Measurements from ENCODE around the gene ATP11C.
"Not testable (repeated sequence)": the region's sequence is repeated elsewhere in the genome, so short reads cannot be mapped to it uniquely, and the experiment has no call there.

The ATP11C gene

DNA sequence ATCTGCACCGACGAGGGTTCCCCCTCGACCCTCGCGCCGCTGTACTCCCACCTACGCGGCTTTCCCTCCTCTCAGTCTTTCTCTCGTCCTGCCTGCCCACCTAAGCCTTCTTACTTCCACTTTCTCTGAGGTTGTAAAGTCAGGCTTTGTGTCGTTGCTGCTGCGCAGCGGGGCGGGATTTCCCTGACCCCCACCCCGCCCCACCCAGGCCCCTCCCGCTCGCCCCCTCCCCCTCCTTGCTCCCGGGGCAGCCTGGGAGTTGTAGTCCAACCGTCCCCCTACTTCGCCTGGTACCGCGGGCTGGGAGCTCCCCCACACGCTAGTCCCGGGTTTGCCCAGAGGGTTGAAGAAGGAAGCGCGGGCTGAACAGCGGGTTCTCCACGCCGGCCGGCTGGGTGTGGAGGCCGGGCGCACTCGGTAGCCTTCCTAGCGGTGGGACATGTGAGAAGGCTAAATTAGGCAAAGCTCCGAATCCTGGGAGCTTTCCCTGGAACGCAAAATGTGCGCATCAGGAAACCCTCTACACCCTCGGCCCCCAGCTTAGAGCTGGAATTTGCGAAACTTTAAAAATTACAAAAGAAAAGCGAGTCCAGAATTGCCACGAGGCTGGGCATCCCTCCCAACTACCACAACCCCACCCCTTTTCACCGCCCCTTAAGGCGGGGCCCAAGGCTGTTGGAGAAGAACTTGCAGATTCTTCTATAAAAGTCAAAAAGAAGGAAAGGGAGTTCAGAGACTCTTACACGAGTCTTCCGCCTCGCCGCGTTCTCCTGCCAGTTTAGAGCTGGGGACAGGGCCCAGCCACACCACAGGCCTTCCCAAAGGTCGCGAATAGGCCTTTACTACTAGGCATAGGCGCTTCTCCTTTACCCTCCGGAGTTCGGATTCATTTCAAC lies at the start of gene ATP11C:
TSS of gene ATP11C (minus strand) at position 153 of the 896 bp plus-strand sequence. CDS start 1,011 bp downstream, outside the sequence.
- no peak for FAIRE-seq

DNA sequence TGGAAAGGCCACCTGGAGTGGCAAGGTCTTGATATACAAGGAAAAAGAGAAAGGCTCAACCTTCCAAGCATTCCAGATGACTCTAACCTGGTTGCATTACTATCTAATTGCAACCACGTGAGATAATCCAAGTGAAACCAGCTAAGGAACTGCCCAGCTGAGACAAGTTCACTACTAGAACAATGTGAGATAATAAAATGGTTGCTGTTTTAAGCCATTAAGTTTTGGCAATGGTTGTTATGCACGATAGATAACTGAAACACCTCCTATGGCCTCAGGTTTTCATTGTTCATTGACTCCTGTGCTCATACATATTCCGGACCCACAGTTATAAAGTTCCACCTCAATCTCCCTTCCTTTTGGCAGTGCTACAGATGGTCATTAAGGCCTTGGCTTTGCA lies 41.6 kb upstream of the ATP11C start:
- FAIRE-seq = no peak

DNA sequence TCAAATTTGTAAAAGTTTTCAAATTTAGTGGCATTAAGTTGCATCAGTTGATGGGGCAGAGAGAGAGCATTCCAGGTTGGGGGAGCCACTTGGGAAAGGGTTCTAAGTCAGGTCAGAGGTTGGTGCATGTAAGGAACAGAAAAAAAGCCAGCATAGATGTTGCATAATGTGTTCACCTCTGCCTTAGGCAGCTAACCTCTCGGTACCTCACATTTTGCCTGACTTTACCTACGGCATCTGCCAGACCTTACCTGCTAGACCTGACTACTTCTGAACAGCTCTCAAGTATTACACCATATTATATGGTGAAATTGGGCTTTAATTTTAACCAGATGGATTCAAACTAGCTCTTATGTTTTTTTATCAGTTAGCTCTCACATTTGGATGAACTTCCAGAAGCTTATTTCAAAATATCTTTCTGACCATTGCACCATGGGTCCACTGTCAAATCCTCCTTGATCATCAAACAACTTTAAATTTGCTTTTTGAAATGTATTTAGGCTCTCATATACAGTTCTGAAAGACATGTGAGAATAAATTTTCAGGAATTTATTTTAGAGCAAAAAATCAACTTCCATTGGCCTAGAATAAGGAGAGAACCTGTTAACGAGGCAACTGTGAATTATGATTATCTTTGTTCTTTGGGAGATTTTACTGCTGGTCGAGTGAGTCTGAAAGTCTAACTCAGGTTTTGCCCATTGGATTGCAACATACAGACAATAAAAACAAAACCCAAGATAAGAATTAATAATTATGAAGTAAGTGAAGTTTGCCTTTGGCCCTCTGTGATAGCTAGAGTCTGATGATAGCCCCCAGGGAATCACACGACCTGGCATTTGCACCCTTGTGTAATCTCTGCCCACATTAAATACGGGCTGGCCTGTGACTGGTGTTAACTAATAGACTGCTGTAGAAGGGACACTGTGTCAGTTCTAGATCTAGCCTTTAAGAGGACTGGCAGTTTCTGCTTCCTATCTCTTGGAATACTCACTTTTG lies 40.1 kb upstream of the ATP11C start:
- no peak for FAIRE-seq

- no peak for FAIRE-seq
These were observed 39.3 kb upstream of the ATP11C start for GRCh38 chrX:139972113-139972512.

DNA sequence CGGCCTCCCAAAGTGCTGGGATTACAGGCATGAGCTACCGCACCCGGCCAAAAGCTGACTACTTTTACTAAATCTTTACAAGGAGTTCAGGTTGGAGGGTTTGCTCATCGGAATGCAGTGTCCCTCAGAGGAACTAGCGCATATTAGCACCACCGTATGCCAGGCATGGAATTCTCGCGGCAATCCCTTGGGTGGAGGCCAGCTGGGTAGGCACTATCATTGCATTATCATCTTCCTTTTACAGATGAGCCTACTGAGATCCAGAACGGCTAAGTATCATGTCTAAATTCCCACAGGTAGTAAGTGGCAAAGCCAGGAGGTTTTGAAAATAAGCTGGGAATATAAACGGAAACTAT lies 38.5 kb upstream of the ATP11C start:
- FAIRE-seq = no peak

DNA sequence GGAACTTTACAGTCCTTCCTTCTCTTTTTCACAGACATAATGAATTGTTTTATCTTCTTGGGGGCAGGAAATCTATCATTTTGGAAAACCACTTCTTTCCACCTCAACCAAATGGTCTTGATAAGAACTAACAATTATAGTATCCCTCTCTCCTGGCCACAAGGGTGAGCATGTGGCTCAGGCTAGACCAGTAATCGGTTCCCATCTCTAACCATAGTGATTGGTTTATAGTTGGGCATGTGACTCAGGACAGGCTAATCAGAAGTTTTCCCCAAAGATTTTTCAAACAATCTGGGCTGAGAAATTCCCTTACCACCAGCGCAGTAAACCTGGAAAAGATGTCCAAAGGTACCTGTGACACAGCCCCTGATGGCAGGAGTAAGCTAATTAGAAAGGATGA lies 36.4 kb upstream of the ATP11C start:
- FAIRE-seq = no peak

GRCh38 chrX:139967750-139968149 lies 34.9 kb upstream of the ATP11C start:
- FAIRE-seq = no peak

GRCh38 chrX:139967300-139967699 lies 34.4 kb upstream of the ATP11C start:
- FAIRE-seq = no peak

GRCh38 chrX:139966159-139966558 lies 33.3 kb upstream of the ATP11C start:
- FAIRE-seq = not testable (repeated sequence)

GRCh38 chrX:139965421-139965820 lies 32.6 kb upstream of the ATP11C start, which contains the start of gene CXorf66:
Gene CXorf66, minus strand, starts transcription at chrX:139965521. Its CDS starts 25 bp downstream, at chrX:139965496.
- FAIRE-seq = no peak

GRCh38 chrX:139961091-139961490 lies 28.2 kb upstream of the ATP11C start:
- FAIRE-seq = not testable (repeated sequence)

- no peak for FAIRE-seq
These were observed 16.9 kb upstream of the ATP11C start for GRCh38 chrX:139949703-139950102.

DNA sequence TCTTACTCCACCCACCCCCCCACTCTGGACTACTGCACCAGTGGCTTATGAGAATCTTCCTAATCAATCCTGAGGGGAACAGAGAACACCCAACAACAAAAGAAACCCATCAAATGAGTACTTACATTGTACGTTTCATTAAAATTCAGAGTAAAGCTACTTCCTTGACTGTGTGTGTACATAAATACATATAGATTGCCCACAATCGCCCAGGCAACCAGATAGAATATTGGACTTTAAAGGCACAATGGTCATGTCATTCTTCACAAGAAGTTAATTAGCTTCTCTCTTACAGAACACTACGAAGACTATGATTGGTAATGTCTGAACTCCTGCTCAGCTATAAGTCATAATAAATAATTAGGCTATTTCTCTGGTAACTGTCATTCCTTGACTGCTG lies 12.2 kb upstream of the ATP11C start:
- FAIRE-seq = no peak

GRCh38 chrX:139936259-139936658 lies 3.4 kb upstream of the ATP11C start:
- no peak for FAIRE-seq

DNA sequence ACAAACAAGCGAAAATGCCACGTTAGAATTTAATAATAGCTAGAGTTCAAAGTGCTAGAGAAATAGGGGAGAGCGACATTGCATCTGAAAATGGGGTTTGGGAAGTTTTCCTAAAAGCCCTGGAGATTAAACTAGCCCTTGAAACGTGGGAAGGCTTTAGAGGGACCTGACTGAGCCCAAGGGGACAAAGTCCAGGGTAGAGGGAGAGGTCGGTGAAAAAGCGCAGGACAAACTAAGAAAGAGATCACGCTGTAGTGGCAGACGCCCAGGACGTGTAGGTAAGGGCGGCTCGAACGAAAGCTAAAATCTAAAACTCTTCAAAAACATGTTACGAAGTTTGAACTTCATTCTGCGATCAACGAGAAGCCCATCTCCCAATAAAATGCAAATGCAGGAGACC lies 1.1 kb upstream of the ATP11C start:
- no peak for FAIRE-seq

DNA sequence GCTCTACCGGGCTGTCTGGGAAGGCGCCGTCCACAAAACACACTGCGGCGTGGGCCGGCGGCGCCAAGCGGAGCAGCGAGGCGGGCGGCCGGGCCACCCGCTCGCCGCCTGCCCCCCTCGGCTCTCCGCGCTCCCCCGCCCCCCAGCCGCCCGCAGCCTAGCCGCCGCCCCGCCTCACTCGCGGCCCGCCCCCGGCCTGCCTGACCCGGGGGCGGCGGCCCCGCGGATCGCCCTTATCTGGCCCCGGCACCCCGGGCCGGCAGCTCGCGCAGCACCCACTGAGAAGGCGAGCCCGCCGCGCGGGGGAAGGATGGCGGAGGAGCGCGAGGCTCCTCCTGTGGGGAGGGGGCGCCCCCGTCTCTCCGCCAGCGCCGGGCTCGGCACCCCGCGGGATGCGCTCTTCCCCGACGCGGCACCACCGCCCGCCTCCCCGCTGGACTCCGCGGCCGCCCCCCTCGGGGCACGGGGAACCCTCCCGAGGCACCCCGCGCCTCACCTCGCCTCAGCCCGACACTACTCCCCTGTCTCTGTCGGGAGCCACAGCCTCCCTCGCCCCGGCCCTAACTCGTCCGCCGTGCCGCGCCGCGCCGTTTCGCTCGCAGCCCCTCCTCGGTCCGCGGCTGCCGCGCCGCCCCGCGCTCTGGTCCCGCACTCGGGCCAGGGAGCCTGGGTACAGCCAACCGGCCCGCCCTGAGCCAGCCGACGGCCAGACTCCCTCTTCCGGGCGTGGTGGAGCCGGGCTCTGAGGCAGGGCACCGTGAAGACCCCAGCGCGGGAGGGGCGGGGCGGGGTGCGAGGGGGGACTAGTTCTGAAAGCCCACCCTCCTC lies 566 bp downstream of the ATP11C start:
- FAIRE-seq = no peak

DNA sequence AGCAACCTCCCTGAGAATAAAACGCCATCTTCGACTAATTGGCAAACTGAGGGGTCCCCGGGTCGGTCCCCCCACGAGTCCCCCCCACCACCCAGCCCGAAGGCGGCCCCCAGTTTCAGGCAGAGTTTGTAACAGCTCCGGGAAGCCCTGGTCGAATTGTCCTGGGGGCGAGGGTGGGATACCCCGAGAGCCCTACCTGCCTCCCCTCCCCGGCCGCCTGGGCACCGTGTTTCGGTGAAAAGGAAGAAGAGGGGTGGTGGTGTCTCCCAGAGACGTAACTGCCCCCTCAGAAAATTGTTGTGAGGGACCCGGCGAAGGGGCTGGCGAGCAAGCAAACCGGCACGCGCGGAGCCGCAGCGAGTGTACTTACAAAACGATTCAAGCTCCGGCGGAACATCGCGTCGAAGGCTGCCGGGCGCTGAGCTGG lies 1.2 kb downstream of the ATP11C start:
- no peak for FAIRE-seq

- FAIRE-seq = no peak
These were observed 1.8 kb downstream of the ATP11C start for GRCh38 chrX:139930916-139931645.

DNA sequence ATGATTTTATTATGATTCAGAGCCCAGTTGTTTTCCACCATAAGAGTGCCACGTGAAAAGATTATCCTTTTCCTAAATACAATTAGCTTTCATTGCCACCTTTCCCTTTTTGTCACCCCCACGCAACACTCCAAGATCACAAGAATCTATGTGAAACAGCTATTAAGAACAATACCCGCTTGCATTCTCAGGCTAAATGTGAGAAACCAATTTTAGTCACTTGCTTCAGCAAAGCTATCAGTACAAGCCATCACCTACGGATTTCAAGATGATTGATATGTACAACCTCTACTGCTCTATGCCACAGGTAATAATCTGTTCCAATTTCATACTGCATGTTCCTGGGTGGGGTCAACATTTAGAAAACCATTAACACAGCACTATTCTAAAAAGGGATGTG lies 2.5 kb downstream of the ATP11C start:
- no peak for FAIRE-seq

GRCh38 chrX:139929876-139930275 lies 3.0 kb downstream of the ATP11C start:
- FAIRE-seq = no peak

DNA sequence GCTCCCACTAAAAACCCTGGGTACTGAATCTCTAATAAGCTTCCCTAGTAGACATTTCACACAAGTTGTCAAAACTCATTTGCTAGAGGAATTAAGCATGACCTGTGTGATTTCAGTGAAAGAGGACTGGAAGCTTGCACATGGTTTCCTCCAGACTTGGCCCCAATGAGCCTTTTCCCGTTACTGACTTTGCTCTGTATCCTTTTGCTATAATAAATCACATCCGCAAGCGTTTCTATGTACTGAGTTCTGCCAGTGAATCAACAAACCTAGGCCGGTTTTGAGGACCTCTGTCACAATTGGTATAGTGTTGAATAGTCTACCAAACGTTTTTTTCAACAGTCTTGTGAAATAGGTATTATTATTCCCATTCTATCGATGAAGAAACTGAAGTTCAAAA lies 8.2 kb downstream of the ATP11C start:
- no peak for FAIRE-seq

All from islet of Langerhans (tissue), 1 donor.